Measurements from ENCODE around the gene PNRC1. TPM values are rescaled to one million over a fixed set of nuclear protein-coding genes. Genes with fewer than 3 reads are reported as not detected.
"Not testable (repeated sequence)": the region's sequence is repeated elsewhere in the genome, so short reads cannot be mapped to it uniquely, and the experiment has no call there.

PNRC1 gene
- total RNA-seq, 1 experiment from 2014 or later, result 9.3 TPM

- peak overlapping the region; percentile 64 for H2AFZ ChIP-seq (ENCODE audit: low read length)
- TSS peak; percentile 46 for BruUV-seq (replicated peaks)
- peak overlapping the region; percentile 69 for H3K4me2 ChIP-seq (ENCODE audit: low read length)
- no peaks in the 10 kb centered on the region for H3K9me3 ChIP-seq (ENCODE audit: low read length)
- TF ChIP-seq CTCF (conservative IDR thresholded peaks at IDR 0.05; ENCODE audit: low read depth, low read length) (no peak), EZH2phosphoT487 (IDR thresholded peaks at IDR 0.05; ENCODE audit: borderline replicate concordance, low read length) (no peak), EZH2 (IDR thresholded peaks at IDR 0.05; ENCODE audit: low read length, unreplicated experiment) (no peak)
- H4K20me1 ChIP-seq (ENCODE audit: low read length), result no peaks in the 10 kb centered on the region
- H3K36me3 ChIP-seq (ENCODE audit: low read depth, low read length), result no peaks in the 10 kb centered on the region
- no peak overlapping the region for H3K9ac ChIP-seq (ENCODE audit: low read length)
- H3F3A ChIP-seq (ENCODE audit: low read length, unreplicated experiment), result peaks cover 4% of the 10 kb centered on the region
- ChIA-PET CTCF (no interaction called here), POLR2A (ENCODE audit: unreplicated experiment) (no interaction called here)
- DNase-seq (peak; percentile 62), ATAC-seq (peak; percentile 90)
- no peaks in the 10 kb centered on the region for H3K9me2 ChIP-seq (replicated peaks; ENCODE audit: low read length)
- H3K27ac ChIP-seq (ENCODE audit: low read length), result peak overlapping the region; percentile 72
- H3K4me1 ChIP-seq (ENCODE audit: insufficient read depth, low read length), result peaks cover 16% of the 10 kb centered on the region
- intact Hi-C loops (cut with micrococcal nuclease), result no loop called here
- H3K79me2 ChIP-seq (ENCODE audit: low read length), result no peaks in the 10 kb centered on the region
- peak overlapping the region; percentile 46; the same call in 1 of the 2 replicates for H3K4me3 ChIP-seq (ENCODE audit: low read length)
- no peaks in the 10 kb centered on the region for H3K27me3 ChIP-seq (ENCODE audit: low read length)
Observed at GRCh38 chr6:89035252-89036101, 45.1 kb upstream of the PNRC1 start.

DNA sequence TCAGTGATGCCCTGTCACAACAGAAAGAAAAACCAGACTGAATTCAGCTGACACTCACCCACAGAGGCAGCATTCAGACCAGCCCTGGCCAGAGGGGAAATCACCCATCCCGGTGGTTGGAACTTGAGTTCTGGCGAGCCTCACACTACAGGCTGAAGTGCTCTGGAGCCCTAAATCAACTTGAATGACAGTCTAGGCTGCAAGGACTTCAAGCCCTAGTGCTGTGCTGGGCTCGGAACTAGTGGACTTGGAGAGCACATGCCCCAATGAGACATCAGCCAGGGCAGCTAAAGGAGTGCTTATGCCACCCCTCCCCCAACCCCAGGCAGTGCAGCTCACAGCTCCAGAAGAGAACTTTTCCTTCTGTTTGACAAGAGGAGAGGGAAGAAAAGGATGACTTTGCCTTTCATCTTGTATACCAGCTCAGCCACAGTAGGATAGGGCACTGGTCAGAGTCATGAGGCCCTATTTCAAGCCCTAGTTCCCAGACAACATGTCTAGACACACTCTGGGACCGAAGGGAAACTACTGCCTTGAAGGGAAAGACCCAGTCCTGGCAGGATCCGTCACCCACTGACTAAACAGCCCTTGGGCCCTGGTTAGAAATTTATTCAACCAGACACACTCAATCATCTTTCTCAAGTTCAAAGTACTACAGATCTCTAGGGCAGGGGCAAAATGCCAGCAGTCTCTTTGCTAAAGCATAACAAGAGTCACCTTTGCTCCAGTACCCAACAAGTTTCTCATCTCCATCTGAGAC is 43.2 kb upstream of the PNRC1 start:
- Histone ChIP-seq H3K36me3 (ENCODE audit: low read depth, low read length) (no peaks in the 10 kb centered on the region), H3K9me2 (replicated peaks; ENCODE audit: low read length) (no peaks in the 10 kb centered on the region), H3K27me3 (ENCODE audit: low read length) (no peaks in the 10 kb centered on the region), H3K4me3 (ENCODE audit: low read length) (no peak overlapping the region), H3K9ac (ENCODE audit: low read length) (no peak overlapping the region), H3K4me1 (ENCODE audit: insufficient read depth, low read length) (peaks cover 16% of the 10 kb centered on the region), H4K20me1 (ENCODE audit: low read length) (no peaks in the 10 kb centered on the region), H3K4me2 (ENCODE audit: low read length) (no peak overlapping the region), H3K79me2 (ENCODE audit: low read length) (no peaks in the 10 kb centered on the region), H3K27ac (ENCODE audit: low read length) (no peak overlapping the region), H2AFZ (ENCODE audit: low read length) (no peak overlapping the region), H3F3A (ENCODE audit: low read length, unreplicated experiment) (peaks cover 4% of the 10 kb centered on the region), H3K9me3 (ENCODE audit: low read length) (no peaks in the 10 kb centered on the region)
- no peak for TF ChIP-seq EZH2phosphoT487 (IDR thresholded peaks at IDR 0.05; ENCODE audit: borderline replicate concordance, low read length)
- no peak for TF ChIP-seq EZH2 (IDR thresholded peaks at IDR 0.05; ENCODE audit: low read length, unreplicated experiment)
- TF ChIP-seq CTCF (conservative IDR thresholded peaks at IDR 0.05; ENCODE audit: low read depth, low read length), result no peak
- ATAC-seq (no peak), DNase-seq (no peak)
- CTCF ChIA-PET, result no interaction called here
- POLR2A ChIA-PET (ENCODE audit: unreplicated experiment), result no interaction called here
- intact Hi-C loops (cut with micrococcal nuclease), result no loop called here
- BruUV-seq (replicated peaks), result no TSS peak

DNA sequence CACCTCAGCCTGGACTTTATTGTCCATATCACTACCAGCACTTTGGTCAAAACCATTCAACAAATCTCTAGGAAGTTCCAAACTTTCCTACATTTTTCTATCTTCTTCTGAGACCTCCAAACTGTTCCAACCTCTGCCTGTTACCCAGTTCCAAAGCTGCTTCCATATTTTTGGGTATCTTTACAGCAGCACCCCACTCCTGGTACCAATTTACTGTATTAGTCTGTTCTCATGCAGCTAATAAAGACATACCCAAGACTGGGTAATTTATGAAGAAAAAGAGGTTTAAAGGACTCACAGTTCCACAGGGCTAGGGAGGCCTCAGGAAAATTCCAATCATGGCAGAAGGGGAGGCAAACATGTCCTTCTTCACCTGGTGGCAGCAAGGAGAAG is 42.7 kb upstream of the PNRC1 start:
- H3K9me2 ChIP-seq (replicated peaks; ENCODE audit: low read length); H3F3A ChIP-seq (ENCODE audit: low read length, unreplicated experiment); POLR2A ChIA-PET (ENCODE audit: unreplicated experiment); H3K4me2 ChIP-seq (ENCODE audit: low read length); H3K27ac ChIP-seq (ENCODE audit: low read length); DNase-seq; BruUV-seq (replicated peaks); H3K9ac ChIP-seq (ENCODE audit: low read length); H3K27me3 ChIP-seq (ENCODE audit: low read length); H3K9me3 ChIP-seq (ENCODE audit: low read length); ATAC-seq; H3K4me3 ChIP-seq (ENCODE audit: low read length); H3K36me3 ChIP-seq (ENCODE audit: low read depth, low read length); H4K20me1 ChIP-seq (ENCODE audit: low read length); CTCF ChIA-PET; intact Hi-C loops (cut with micrococcal nuclease); H2AFZ ChIP-seq (ENCODE audit: low read length); H3K79me2 ChIP-seq (ENCODE audit: low read length): not testable (repeated sequence)
- H3K4me1 ChIP-seq (ENCODE audit: insufficient read depth, low read length), result peaks cover 16% of the 10 kb centered on the region

Measured in PC-3 (cell line).